Body of pancreas (tissue), 4 donors: ENCODE measurements around the gene DOK6. TPM values are rescaled to one million over a fixed set of nuclear protein-coding genes. Genes with fewer than 3 reads are reported as not detected.

Experiments used
- ATAC-seq: fragments of 150-250 bp; one replicate; pipeline ENCODE4 v1.9.1; 2016
- DNase-seq, 4 donors: peaks; one replicate each; pipeline ENCODE4 v3.0.0-alpha.2; 2019
- H3K27ac ChIP-seq, 4 donors: fragments of 200-600 bp; sonication (generic); 1 replicate in 3 of 4; 2 replicates in 1 of 4; pipeline versions ENCODE4 v1.5.1 to v1.6.1; 2016 to 2019; ENCODE audit warnings: mild to moderate bottlenecking in 1 of 4, mixed read lengths in 1 of 4, moderate library complexity in 1 of 4
- H3K27me3 ChIP-seq, 2 donors: fragments of 200-600 bp; sonication (generic); one replicate each; pipeline ENCODE4 v1.6.0; 2016; ENCODE audit warnings: mild to moderate bottlenecking in 1 of 2
- H3K36me3 ChIP-seq, 2 donors: fragments of 200-600 bp; sonication (generic); replicated peaks in 1 of 2; 2 replicates each; pipeline ENCODE4 v1.5.1; 2016; ENCODE audit warnings: low read depth in 2 of 2; ENCODE audit not compliant: insufficient read depth in 1 of 2
- H3K4me1 ChIP-seq: fragments of 200-600 bp; sonication (generic); one replicate; pipeline ENCODE4 v1.6.0; 2016
- H3K4me3 ChIP-seq, 2 donors: fragments of 200-600 bp; sonication (generic); 1 replicate in 1 of 2; 2 replicates in 1 of 2; pipeline ENCODE4 v1.5.1; 2016 to 2019
- H3K9me3 ChIP-seq, 3 donors: fragments of 200-600 bp; sonication (generic); 1 replicate in 2 of 3; 2 replicates in 1 of 3; pipeline ENCODE4 v1.5.1; 2016
- POLR2A ChIP-seq, 3 donors: fragments of 450-650 bp; IDR thresholded peaks; one replicate each; pipeline ENCODE4 v1.6.1; 2016; ENCODE audit warnings: antibody characterized with exemption in 3 of 3, mild to moderate bottlenecking in 2 of 3
- WGBS, 2 donors: methylation state at CpG; one replicate each; pipeline ENCODE4 v1.1.5; 2017; 5-methylcytosine and 5-hydroxymethylcytosine counted together
- intact Hi-C: fragments of 100-400 bp; cut with DNase I; formaldehyde crosslinking; loops from one replicate; pipeline ENCODE4 v1.15.1; 2023
- total RNA-seq, 2 donors: library from RNA; depleted of rRNA; stranded (reverse); fragments of >200 nt; gene quantifications; one replicate each; pipeline ENCODE4 v1.1.0, GENCODE V29; 2016
- TF ChIP-seq, protein P1 (sequence below), 7 experiments: fragments of 450-650 bp in 4 of 7; fragments of 200-600 bp in 3 of 7; sonication (generic) in 3 of 7; IDR thresholded peaks; one replicate each; pipeline ENCODE4 v1.5.1; 2016 to 2019; ENCODE audit warnings: antibody characterized with exemption in 7 of 7

Gene DOK6
- total RNA-seq, 2 donors from 2014 or later: under 0.01 to 0.66 TPM

DNA sequence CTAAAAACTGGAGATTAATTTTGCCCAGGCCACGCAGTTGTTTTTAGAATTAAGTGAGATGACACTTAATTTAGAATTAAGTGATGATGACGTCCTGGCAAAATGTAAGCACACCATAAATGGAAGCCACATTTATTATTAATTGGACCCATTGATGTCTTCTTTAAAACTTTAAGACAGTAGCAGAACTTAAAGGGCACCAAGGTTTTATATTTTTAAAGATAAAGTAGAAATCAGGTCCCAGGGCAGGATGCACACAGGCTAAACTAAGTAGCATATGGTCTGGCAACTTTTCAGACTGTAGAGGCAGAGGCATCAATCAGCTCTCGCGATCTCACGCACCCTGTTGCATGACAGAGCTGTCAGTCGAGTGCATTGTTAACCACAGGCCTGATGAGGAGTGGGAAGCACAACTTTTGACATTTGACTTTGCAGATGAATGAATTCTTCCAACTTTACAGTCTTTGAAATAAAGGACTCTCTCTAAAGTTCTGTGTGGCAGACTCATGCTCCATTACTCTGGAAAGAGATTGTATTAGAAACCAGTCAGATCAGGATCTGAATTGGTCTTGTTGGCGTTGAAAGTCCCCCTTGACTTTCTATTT lies 314.6 kb downstream of the DOK6 start:
- no peak overlapping the region for H3K27ac ChIP-seq
- no peak overlapping the region for H3K4me3 ChIP-seq
- H3K27me3 ChIP-seq: no peaks in the 10 kb centered on the region
- intact Hi-C loops: no loop called here
- ATAC-seq (no peak), DNase-seq (no peak)
- no peaks in the 10 kb centered on the region for H3K4me1 ChIP-seq
- TF ChIP-seq POLR2A (IDR thresholded peaks at IDR 0.05): no peak
- TF ChIP-seq, protein P1, sequence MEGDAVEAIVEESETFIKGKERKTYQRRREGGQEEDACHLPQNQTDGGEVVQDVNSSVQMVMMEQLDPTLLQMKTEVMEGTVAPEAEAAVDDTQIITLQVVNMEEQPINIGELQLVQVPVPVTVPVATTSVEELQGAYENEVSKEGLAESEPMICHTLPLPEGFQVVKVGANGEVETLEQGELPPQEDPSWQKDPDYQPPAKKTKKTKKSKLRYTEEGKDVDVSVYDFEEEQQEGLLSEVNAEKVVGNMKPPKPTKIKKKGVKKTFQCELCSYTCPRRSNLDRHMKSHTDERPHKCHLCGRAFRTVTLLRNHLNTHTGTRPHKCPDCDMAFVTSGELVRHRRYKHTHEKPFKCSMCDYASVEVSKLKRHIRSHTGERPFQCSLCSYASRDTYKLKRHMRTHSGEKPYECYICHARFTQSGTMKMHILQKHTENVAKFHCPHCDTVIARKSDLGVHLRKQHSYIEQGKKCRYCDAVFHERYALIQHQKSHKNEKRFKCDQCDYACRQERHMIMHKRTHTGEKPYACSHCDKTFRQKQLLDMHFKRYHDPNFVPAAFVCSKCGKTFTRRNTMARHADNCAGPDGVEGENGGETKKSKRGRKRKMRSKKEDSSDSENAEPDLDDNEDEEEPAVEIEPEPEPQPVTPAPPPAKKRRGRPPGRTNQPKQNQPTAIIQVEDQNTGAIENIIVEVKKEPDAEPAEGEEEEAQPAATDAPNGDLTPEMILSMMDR (IDR thresholded peaks at IDR 0.05): no peak
- peaks cover 0 to 10% (median 0%) of the 10 kb centered on the region in 3 donors for H3K9me3 ChIP-seq
- no peaks in the 10 kb centered on the region for H3K36me3 ChIP-seq
- WGBS, 2 donors: 69 to 71% methylated on average over 7 of the region's 7 CpGs

DNA sequence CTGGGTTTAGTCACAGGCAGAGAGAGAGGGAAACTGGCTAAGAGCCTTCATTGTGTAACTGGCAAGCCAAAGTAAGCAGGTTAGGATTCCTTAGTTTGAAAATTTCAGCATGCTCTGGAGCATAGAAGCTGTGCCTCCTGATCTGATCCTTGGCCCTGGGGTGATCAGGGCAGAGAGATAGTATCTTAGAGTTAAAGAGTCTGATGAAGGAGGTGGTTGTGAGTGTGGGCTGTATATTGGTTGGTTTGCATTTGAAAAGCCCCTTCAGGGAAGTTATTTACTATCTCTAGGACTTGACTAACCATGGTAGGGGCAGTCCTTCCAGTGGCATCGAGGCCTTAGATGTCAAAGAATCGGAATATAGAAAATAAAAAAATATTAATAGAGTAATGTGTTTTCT lies 316.9 kb downstream of the DOK6 start:
- DNase-seq: no peak
- TF ChIP-seq, protein P1 (IDR thresholded peaks at IDR 0.05): no peak
- no peak for TF ChIP-seq POLR2A (IDR thresholded peaks at IDR 0.05)
- peaks cover 0 to 10% (median 0%) of the 10 kb centered on the region in 3 donors for H3K9me3 ChIP-seq
- no peak for ATAC-seq
- WGBS, 2 donors: 72 to 86% methylated on average over 2 of the region's 2 CpGs
- no peak overlapping the region for H3K4me3 ChIP-seq
- no peaks in the 10 kb centered on the region for H3K36me3 ChIP-seq
- no peak overlapping the region for H3K27ac ChIP-seq
- H3K4me1 ChIP-seq: no peaks in the 10 kb centered on the region
- no peaks in the 10 kb centered on the region for H3K27me3 ChIP-seq
- intact Hi-C loops: no loop called here

DNA sequence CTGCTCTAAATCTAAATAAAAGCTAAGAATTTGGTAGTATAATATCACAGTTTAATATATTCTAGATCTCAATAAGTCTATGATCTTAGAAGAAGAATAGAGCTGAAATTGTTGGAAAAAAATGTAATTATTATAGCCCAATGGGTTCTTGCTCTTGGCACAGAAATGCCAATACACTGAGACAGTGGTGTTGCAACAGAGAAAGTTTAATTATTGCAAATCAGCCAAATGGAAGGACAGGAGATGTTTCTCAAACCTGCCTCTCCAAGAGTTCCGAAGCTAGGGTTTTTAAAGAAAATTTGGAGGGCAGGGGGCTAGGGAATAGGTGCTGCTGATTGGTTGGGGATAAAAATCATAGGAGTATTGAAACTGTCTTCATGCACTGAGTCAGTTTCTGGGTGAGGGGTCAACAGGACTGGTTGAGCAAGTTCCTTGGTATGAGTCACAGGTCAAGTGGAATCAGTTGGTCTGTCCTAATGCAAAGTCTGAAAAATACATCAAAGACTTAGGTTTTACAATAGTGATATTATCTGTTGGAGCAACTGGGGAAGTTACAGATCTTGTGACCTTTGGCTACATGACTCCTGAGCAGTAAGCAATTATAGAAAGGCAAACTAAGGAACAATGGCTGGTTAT lies 318.3 kb downstream of the DOK6 start:
- Histone ChIP-seq H3K4me3 (no peak overlapping the region), H3K27ac (no peak overlapping the region), H3K36me3 (no peaks in the 10 kb centered on the region), H3K9me3 (peaks cover 0 to 10% (median 0%) of the 10 kb centered on the region in 3 donors), H3K27me3 (no peaks in the 10 kb centered on the region), H3K4me1 (no peaks in the 10 kb centered on the region)
- intact Hi-C loops: no loop called here
- ATAC-seq (no peak), DNase-seq (no peak)
- WGBS, 2 donors: 50 to 63% methylated on average over 1 of the region's 1 CpG
- TF ChIP-seq POLR2A (IDR thresholded peaks at IDR 0.05): no peak
- TF ChIP-seq, protein P1 (IDR thresholded peaks at IDR 0.05): no peak

DNA sequence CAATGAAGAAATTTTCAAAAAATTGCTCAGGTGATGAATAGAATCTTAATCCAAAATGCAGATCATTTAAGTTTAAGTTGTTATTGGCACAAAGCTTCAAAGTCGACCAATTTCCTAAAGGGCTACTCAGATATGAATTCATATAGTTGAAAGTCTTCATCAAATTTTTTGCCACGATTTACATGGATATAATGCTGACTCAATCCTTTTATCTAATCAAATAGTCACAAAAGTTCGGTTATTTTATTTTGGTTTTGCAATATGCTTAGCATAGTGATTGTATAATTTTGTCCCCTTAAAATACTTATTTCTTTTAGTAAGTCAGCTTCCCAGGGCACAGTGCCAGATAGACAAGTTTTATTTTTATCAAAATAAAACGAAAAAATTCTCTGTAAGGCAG lies 319.7 kb downstream of the DOK6 start:
- no peak overlapping the region for H3K4me3 ChIP-seq
- H3K27me3 ChIP-seq: no peaks in the 10 kb centered on the region
- H3K9me3 ChIP-seq: peaks cover 0 to 10% (median 0%) of the 10 kb centered on the region in 3 donors
- WGBS, 2 donors: 61 to 69% methylated on average over 4 of the region's 4 CpGs
- H3K4me1 ChIP-seq: no peaks in the 10 kb centered on the region
- H3K27ac ChIP-seq: no peak overlapping the region
- ATAC-seq: no peak
- no peak for DNase-seq
- intact Hi-C loops: no loop called here
- no peak for TF ChIP-seq POLR2A (IDR thresholded peaks at IDR 0.05)
- TF ChIP-seq, protein P1 (IDR thresholded peaks at IDR 0.05): no peak
- no peaks in the 10 kb centered on the region for H3K36me3 ChIP-seq

DNA sequence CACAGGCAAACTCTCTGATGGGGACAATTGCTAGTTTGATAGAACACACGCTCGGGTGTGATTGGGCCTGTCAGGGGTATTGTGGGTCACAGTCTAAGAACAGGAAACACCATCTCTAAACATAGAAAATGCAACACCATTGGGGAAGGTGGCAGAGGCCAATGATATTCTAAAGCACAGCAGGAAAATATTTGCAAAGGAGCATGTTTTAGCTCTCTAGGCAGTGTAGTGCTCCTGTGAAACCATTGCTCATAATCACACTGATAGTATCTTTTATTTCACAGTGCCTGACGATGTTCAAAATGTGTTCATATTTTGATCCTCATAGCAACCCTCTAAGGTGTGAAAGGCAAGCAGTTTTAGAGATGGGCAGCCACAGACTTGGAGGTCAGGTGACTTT lies 322.7 kb downstream of the DOK6 start:
- 64 to 69% methylated on average over 3 of the region's 3 CpGs for WGBS, 2 donors
- no peak for TF ChIP-seq POLR2A (IDR thresholded peaks at IDR 0.05)
- TF ChIP-seq, protein P1 (IDR thresholded peaks at IDR 0.05): no peak
- no peaks in the 10 kb centered on the region for H3K4me1 ChIP-seq
- peaks cover 0 to 9% (median 0%) of the 10 kb centered on the region in 3 donors for H3K9me3 ChIP-seq
- ATAC-seq (no peak), DNase-seq (no peak)
- no peak overlapping the region for H3K4me3 ChIP-seq
- intact Hi-C loops: no loop called here
- no peak overlapping the region for H3K27ac ChIP-seq
- no peaks in the 10 kb centered on the region for H3K36me3 ChIP-seq
- H3K27me3 ChIP-seq: no peaks in the 10 kb centered on the region
